K562 (cell line): ENCODE data around the gene CLGN. TPM values are rescaled to one million over a fixed set of nuclear protein-coding genes. Genes with fewer than 3 reads are reported as not detected.

Source experiments
- ATAC-seq: fragments of 200-7000 bp; cut with Tn5 transposase; 3 replicates; pipeline ENCODE4 v1.9.1; 2020; ENCODE audit warnings: moderate library complexity
- BruUV-seq: library from RNA; stranded (reverse); fragments of 400-500 nt; replicated peaks from 2 replicates; lab custom pipeline; 2021; lab: Mats Ljungman, UMichigan
- CTCF ChIA-PET: fragments of 300-600 bp; formaldehyde crosslinking; extraction: SDS; loops from one replicate; lab custom pipeline; 2021; ENCODE audit warnings: low intra/inter-chr PET ratio; lab: Yijun Ruan, JAX
- POLR2A ChIA-PET: fragments of 300-600, 350-650 bp; sonication (Branson Sonifier 250); formaldehyde crosslinking; extraction: SDS; loops from one replicate; lab custom pipeline; 2021; ENCODE audit warnings: antibody characterized with exemption, inconsistent platforms; lab: Yijun Ruan, JAX
- DNase-seq, 4 experiments: peaks; one replicate each; pipeline versions ENCODE4 v3.0.0 to v3.0.0-alpha.2; 2011 to 2018; ENCODE audit warnings: low spot score in 3 of 4, mixed read lengths in 3 of 4; ENCODE audit errors: extremely low read depth in 1 of 4
- FAIRE-seq: peaks from 2 replicates; lab custom pipeline; 2011; peaks lifted over from hg19 to GRCh38; lab: Jason Lieb, UNC
- H2AFZ ChIP-seq: 2 replicates; pipeline ENCODE4 v1.6.0; 2011; ENCODE audit warnings: low read depth, low read length, control low read depth, inconsistent platforms
- H3K27ac ChIP-seq: fragments of 200-600 bp; 3 replicates; pipeline ENCODE4 v1.8.0; 2011; ENCODE audit warnings: low read depth, mild to moderate bottlenecking, control low read depth, inconsistent platforms, low read length, moderate library complexity, mixed read lengths; ENCODE audit errors: extremely low read depth
- H3K27me3 ChIP-seq, 2 experiments: fragments of 300-600 bp in 1 of 2; 2 replicates in 1 of 2; 3 replicates in 1 of 2; pipeline versions ENCODE4 v1.6.0 to v1.8.0; 2011; ENCODE audit warnings: inconsistent platforms in 2 of 2, low read length in 2 of 2, mild to moderate bottlenecking in 1 of 2, mixed read lengths in 1 of 2, moderate library complexity in 1 of 2; ENCODE audit not compliant: control insufficient read depth in 2 of 2, insufficient read depth in 2 of 2
- H3K36me3 ChIP-seq: fragments of 300-600 bp; 3 replicates; pipeline ENCODE4 v1.8.0; 2011; ENCODE audit warnings: mild to moderate bottlenecking, low read length, inconsistent platforms; ENCODE audit not compliant: control insufficient read depth, insufficient read depth
- H3K4me1 ChIP-seq, 2 experiments: fragments of 200-600 bp in 1 of 2; replicated peaks in 1 of 2; 2 replicates in 1 of 2; 3 replicates in 1 of 2; pipeline versions ENCODE4 v1.5.1 to v1.8.0; 2011; ENCODE audit warnings: inconsistent platforms in 2 of 2, low read length in 2 of 2, mild to moderate bottlenecking in 1 of 2, mixed read lengths in 1 of 2, moderate library complexity in 1 of 2; ENCODE audit not compliant: control insufficient read depth in 2 of 2, insufficient read depth in 2 of 2
- H3K4me2 ChIP-seq: 2 replicates; pipeline ENCODE4 v1.6.1; 2011; ENCODE audit warnings: low read length, control low read depth, inconsistent platforms, mixed read lengths; ENCODE audit not compliant: insufficient read depth
- H3K4me3 ChIP-seq: fragments of 200-600 bp; sonication (generic), shearing (Covaris generic); 2 replicates; pipeline ENCODE4 v1.5.1; 2016; ENCODE audit warnings: control low read depth, inconsistent platforms
- H3K79me2 ChIP-seq: fragments of 200-600 bp; 3 replicates; pipeline ENCODE4 v1.8.0; 2011; ENCODE audit warnings: low read length, inconsistent platforms; ENCODE audit not compliant: control insufficient read depth, insufficient read depth
- H3K9ac ChIP-seq, 2 experiments: 2 replicates each; pipeline versions ENCODE4 v1.6.0 to v1.6.1; 2011; ENCODE audit warnings: low read depth in 2 of 2, low read length in 2 of 2, control low read depth in 1 of 2, inconsistent platforms in 1 of 2, mild to moderate bottlenecking in 1 of 2, mixed read lengths in 1 of 2; ENCODE audit not compliant: insufficient read depth in 1 of 2
- H3K9me1 ChIP-seq: one replicate; pipeline ENCODE4 v1.6.0; 2011; ENCODE audit warnings: inconsistent platforms, mild to moderate bottlenecking, low read length, moderate library complexity; ENCODE audit not compliant: control insufficient read depth, insufficient read depth
- H3K9me3 ChIP-seq: replicated peaks from 2 replicates; pipeline ENCODE4 v1.5.1; 2011; ENCODE audit warnings: low read depth, low read length, inconsistent platforms; ENCODE audit not compliant: control insufficient read depth, insufficient read depth
- H4K20me1 ChIP-seq: replicated peaks from 2 replicates; pipeline ENCODE4 v1.6.1; 2011; ENCODE audit warnings: low read length, inconsistent platforms, mixed read lengths; ENCODE audit not compliant: control insufficient read depth, insufficient read depth
- BACH1 ChIP-seq: fragments of 200-800 bp; sonication (Bioruptor generic); IDR thresholded peaks from 2 replicates; pipeline ENCODE4 v1.6.1; 2016; ENCODE audit warnings: missing genetic modification characterization, missing compliant biosample characterization
- ETS2 ChIP-seq: IDR thresholded peaks from 2 replicates; pipeline ENCODE4 v1.6.1; 2016; ENCODE audit warnings: borderline replicate concordance, missing genetic modification characterization, mild to moderate bottlenecking, moderate library complexity, missing compliant biosample characterization; ENCODE audit not compliant: poor library complexity, severe bottlenecking
- TBL1XR1 ChIP-seq, 2 experiments: IDR thresholded peaks; 2 replicates each; pipeline ENCODE4 v1.6.1; 2012; ENCODE audit warnings: improper control_type of control experiment in 2 of 2, low read length in 2 of 2, mild to moderate bottlenecking in 1 of 2
- ZKSCAN1 ChIP-seq: fragments of 150-350 bp; IDR thresholded peaks from 2 replicates; pipeline ENCODE4 v1.6.1; 2016; ENCODE audit warnings: low read depth, low read length
- ZNF134 ChIP-seq: fragments of 250-450 bp; sonication (Bioruptor Pico); conservative IDR thresholded peaks from 2 replicates; pipeline ENCODE4 v1.4.0; 2020
- ZNF224 ChIP-seq: sonication (generic); formaldehyde crosslinking; IDR thresholded peaks from 2 replicates; pipeline ENCODE4 v1.8.0; 2022; ENCODE audit warnings: mild to moderate bottlenecking, missing genetic modification reagents
- ZNF589 ChIP-seq: fragments of 200-800 bp; sonication (Bioruptor generic); IDR thresholded peaks from 2 replicates; pipeline ENCODE4 v1.6.1; 2016; ENCODE audit warnings: low read depth, missing genetic modification characterization, missing compliant biosample characterization
- ZNF785 ChIP-seq: fragments of 250-450 bp; sonication (Bioruptor Pico); IDR thresholded peaks from 2 replicates; pipeline ENCODE4 v1.4.0; 2020; ENCODE audit warnings: mild to moderate bottlenecking
- WGBS: fragments of 100-300 bp; shearing (Covaris generic); methylation state at CpG from one replicate; pipeline ENCODE4 v1.1.6; 2016; ENCODE audit warnings: low coverage, mixed read lengths; ENCODE audit not compliant: insufficient coverage; ENCODE audit errors: missing lambda C conversion rate; 5-methylcytosine and 5-hydroxymethylcytosine counted together
- in situ Hi-C: fragments of 300-500 bp; cut with MboI; formaldehyde crosslinking; loops from 4 replicates; pipeline ENCODE4 v1.15.0; 2018; ENCODE audit warnings: inconsistent platforms, mixed read lengths
- intact Hi-C: fragments of 100-400 bp; cut with micrococcal nuclease; formaldehyde crosslinking; loops from 2 replicates; pipeline ENCODE4 v1.14.2; 2022
- polyA plus RNA-seq, 8 experiments: library from polyadenylated mRNA; depleted of rRNA in 4 of 8; stranded (reverse) in 5 of 8; unstranded in 3 of 8; fragments of >200 nt; fragmentation: Nextera tagmentation in 2 of 8; fragmentation: Illumina TruSeq in 1 of 8; extraction: Ambion mirVana in 2 of 8; extraction: Trizol in 1 of 8; gene quantifications; 2 replicates each; pipeline versions ENCODE4 v1.2.1 to v1.2.3, GENCODE V29; 2011 to 2014; ENCODE audit warnings: inconsistent platforms in 1 of 8, missing spikeins in 1 of 8
- total RNA-seq, 7 experiments: library from RNA; depleted of rRNA in 6 of 7; stranded (reverse); fragments of >200 nt in 6 of 7; fragmentation: Illumina TruSeq in 2 of 7; extraction: Trizol in 2 of 7; gene quantifications; 2 replicates each; pipeline versions ENCODE4 v1.2.1 to v1.2.3, GENCODE V29; 2011 to 2021; ENCODE audit warnings: low replicate concordance in 1 of 7

CLGN gene
- total and polyA plus RNA-seq, 9 of the 15 experiments (the other 6 are each of a cell fraction or from before 2014, with no cell fraction given), result 0.22 to 3.6 (median 2.7) TPM

DNA sequence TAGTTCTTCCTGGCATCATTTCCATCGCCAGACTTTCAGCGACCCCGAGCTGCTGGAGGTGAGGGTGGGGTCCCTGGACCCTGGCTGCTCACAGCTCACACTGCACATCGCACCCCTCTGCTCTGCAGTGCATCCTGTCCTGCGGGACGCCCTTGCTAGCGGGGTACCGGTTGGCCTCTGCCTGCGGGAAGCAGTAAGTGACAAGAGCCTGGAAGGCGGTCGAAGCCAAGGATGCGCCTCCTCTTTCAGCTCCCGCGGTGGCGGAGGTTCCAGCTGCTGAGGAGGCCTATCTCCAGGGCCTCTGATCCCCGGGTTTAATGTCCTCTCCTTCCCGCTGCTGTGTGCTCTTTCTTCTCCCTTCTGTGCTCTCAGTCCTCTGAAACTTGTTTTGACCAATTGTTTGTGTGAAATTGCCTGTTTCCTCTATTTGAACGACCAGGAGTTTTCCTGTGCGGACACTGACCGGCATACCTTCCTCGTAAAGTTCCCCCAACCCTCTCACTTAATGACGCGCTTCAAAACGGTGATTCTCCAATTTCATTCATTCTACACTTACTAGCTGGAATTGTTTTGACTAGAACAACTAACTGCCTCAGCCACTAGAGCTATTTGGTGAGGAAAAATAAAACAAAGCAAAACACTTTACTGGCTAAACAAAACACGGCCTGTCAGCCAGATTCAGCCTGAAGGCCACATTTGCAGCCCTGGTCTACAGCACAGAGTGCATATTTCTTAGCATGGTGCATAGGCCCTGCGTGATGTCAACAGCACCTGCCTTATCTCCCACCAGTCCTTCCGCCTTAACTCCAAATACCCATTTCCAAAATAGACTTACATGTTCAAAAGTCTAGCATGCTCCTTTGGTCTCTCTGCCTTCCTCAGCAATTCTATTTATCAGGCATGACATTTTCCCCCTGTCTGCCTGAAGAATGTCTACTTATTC, 42.6 kb upstream of the CLGN start:
- TF ChIP-seq ZNF785 (no peak), ETS2 (tag) (no peak), ZNF589 (CRISPR knock-in tag) (no peak), BACH1 (tag) (no peak), TBL1XR1 (IDR thresholded peaks at IDR 0.05; ENCODE audit: low read length in 2 of 2) (no peak), ZKSCAN1 (no peak), ZNF134 (CRISPR knock-in tag) (no peak), ZNF224 (no peak)
- WGBS, result 10% methylated on average over 25 of the region's 27 CpGs
- ChIA-PET POLR2A (no interaction called here), CTCF (no interaction called here)
- DNase-seq, result no peak
- peak; percentile 53 for ATAC-seq
- Histone ChIP-seq H3K4me2 (no peak overlapping the region), H4K20me1 (no peaks in the 10 kb centered on the region), H3K4me1 (no peaks in the 10 kb centered on the region), H3K9ac (no peak overlapping the region), H3K79me2 (no peaks in the 10 kb centered on the region), H3K9me1 (no peaks in the 10 kb centered on the region), H3K27ac (no peak overlapping the region; the same call in 2 of the 3 replicates), H3K27me3 (peaks cover 6 to 10% of the 10 kb centered on the region in 2 experiments; a peak in 4 of 5 replicates), H2AFZ (peak overlapping the region; percentile 12; the same call in 1 of the 2 replicates), H3K9me3 (no peaks in the 10 kb centered on the region), H3K36me3 (no peaks in the 10 kb centered on the region), H3K4me3 (no peak overlapping the region)
- no peak for FAIRE-seq
- BruUV-seq, result no TSS peak
- in situ Hi-C loops, result no loop called here
- intact Hi-C loops, result no loop called here
